ENCODE data around the gene COL9A2.
"Not testable (repeated sequence)": the region's sequence is repeated elsewhere in the genome, so short reads cannot be mapped to it uniquely, and the experiment has no call there.

DNA sequence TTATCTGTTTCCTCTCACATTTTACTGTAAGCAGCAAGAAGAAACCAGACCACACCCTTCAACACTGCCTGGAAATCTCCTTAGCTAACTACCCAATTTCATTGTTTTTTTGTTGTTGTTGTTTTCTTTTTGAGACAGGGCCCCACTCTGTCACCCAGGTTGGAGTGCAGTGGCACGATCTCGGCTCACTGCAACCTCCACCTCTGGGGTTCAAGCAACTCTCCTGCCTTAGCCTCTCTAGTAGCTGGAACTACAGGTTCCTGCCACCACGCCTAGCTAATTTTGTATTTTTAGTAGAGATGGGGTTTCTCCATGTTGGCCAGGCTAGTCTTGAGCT, 25.3 kb upstream of the COL9A2 start:
- TF ChIP-seq CTCF, POLR2A (IDR thresholded peaks at IDR 0.05): not testable (repeated sequence)
